ENCODE measurements around the gene ZNFX1. TPM values are rescaled to one million over a fixed set of nuclear protein-coding genes. Genes with fewer than 3 reads are reported as not detected.

Gene ZNFX1
- total RNA-seq, 1 donor from 2014 or later: 32.7 TPM

- peaks cover 6% of the 10 kb centered on the region for H3K36me3 ChIP-seq (ENCODE audit: control insufficient read depth, insufficient read depth, low read length)
- H3K27me3 ChIP-seq (ENCODE audit: control insufficient read depth, insufficient read depth, low read length): no peaks in the 10 kb centered on the region
- DNase-seq (ENCODE audit: low read depth): no peak
- H3K4me3 ChIP-seq (ENCODE audit: low read depth, low read length): no peak overlapping the region
- TF ChIP-seq CTCF (IDR thresholded peaks at IDR 0.05; ENCODE audit: insufficient read depth, low read length, poor library complexity, severe bottlenecking): no peak
Observed at GRCh38 chr20:49267327-49267726, 10.5 kb downstream of the ZNFX1 start.

- Histone ChIP-seq H3K4me3 (ENCODE audit: low read depth, low read length) (no peak overlapping the region), H3K36me3 (ENCODE audit: control insufficient read depth, insufficient read depth, low read length) (peaks cover 4% of the 10 kb centered on the region), H3K27me3 (ENCODE audit: control insufficient read depth, insufficient read depth, low read length) (no peaks in the 10 kb centered on the region)
- no peak for DNase-seq (ENCODE audit: low read depth)
- no peak for TF ChIP-seq CTCF (IDR thresholded peaks at IDR 0.05; ENCODE audit: insufficient read depth, low read length, poor library complexity, severe bottlenecking)
Observed at GRCh38 chr20:49262444-49262843, 15.4 kb downstream of the ZNFX1 start.

- Histone ChIP-seq H3K36me3 (ENCODE audit: control insufficient read depth, insufficient read depth, low read length) (peaks cover 4% of the 10 kb centered on the region), H3K4me3 (ENCODE audit: low read depth, low read length) (no peak overlapping the region), H3K27me3 (ENCODE audit: control insufficient read depth, insufficient read depth, low read length) (no peaks in the 10 kb centered on the region)
- no peak for TF ChIP-seq CTCF (IDR thresholded peaks at IDR 0.05; ENCODE audit: insufficient read depth, low read length, poor library complexity, severe bottlenecking)
- DNase-seq (ENCODE audit: low read depth): no peak
Observed at GRCh38 chr20:49261173-49261572, 16.7 kb downstream of the ZNFX1 start.

GRCh38 chr20:49260218-49260617 lies 17.6 kb downstream of the ZNFX1 start:
- TF ChIP-seq CTCF (IDR thresholded peaks at IDR 0.05; ENCODE audit: insufficient read depth, low read length, poor library complexity, severe bottlenecking): no peak
- no peak overlapping the region for H3K4me3 ChIP-seq (ENCODE audit: low read depth, low read length)
- DNase-seq (ENCODE audit: low read depth): no peak
- H3K27me3 ChIP-seq (ENCODE audit: control insufficient read depth, insufficient read depth, low read length): no peaks in the 10 kb centered on the region
- peaks cover 6% of the 10 kb centered on the region for H3K36me3 ChIP-seq (ENCODE audit: control insufficient read depth, insufficient read depth, low read length)

- no peak for DNase-seq (ENCODE audit: low read depth)
- peaks cover 6% of the 10 kb centered on the region for H3K36me3 ChIP-seq (ENCODE audit: control insufficient read depth, insufficient read depth, low read length)
- no peak for TF ChIP-seq CTCF (IDR thresholded peaks at IDR 0.05; ENCODE audit: insufficient read depth, low read length, poor library complexity, severe bottlenecking)
- no peak overlapping the region for H3K4me3 ChIP-seq (ENCODE audit: low read depth, low read length)
- no peaks in the 10 kb centered on the region for H3K27me3 ChIP-seq (ENCODE audit: control insufficient read depth, insufficient read depth, low read length)
Observed at GRCh38 chr20:49259799-49260198, 18.1 kb downstream of the ZNFX1 start.

- Histone ChIP-seq H3K4me3 (ENCODE audit: low read depth, low read length) (no peak overlapping the region), H3K27me3 (ENCODE audit: control insufficient read depth, insufficient read depth, low read length) (no peaks in the 10 kb centered on the region), H3K36me3 (ENCODE audit: control insufficient read depth, insufficient read depth, low read length) (peaks cover 3% of the 10 kb centered on the region)
- no peak for TF ChIP-seq CTCF (IDR thresholded peaks at IDR 0.05; ENCODE audit: insufficient read depth, low read length, poor library complexity, severe bottlenecking)
- no peak for DNase-seq (ENCODE audit: low read depth)
Observed at GRCh38 chr20:49259284-49259683, 18.6 kb downstream of the ZNFX1 start.
